ENCODE results near the gene HDAC4.

The HDAC4 gene

GRCh38 chr2:239278361-239278760 lies 122.5 kb downstream of the HDAC4 start:
- no peak for DNase-seq (ENCODE audit: low read depth in 1 of 2, low spot score in 1 of 2)
- no peak overlapping the region for H3K27ac ChIP-seq (replicated peaks)
- no peaks in the 10 kb centered on the region for H3K27me3 ChIP-seq (ENCODE audit: insufficient read depth, poor library complexity, severe bottlenecking)
- H3K4me3 ChIP-seq (replicated peaks; ENCODE audit: insufficient read depth, low read length) = no peak overlapping the region
- TF ChIP-seq POLR2AphosphoS5 (IDR thresholded peaks at IDR 0.05; ENCODE audit: low read depth) (no peak), SPI1 (IDR thresholded peaks at IDR 0.05; ENCODE audit: borderline replicate concordance, low read depth) (no peak), GABPA (IDR thresholded peaks at IDR 0.05; ENCODE audit: low read depth) (no peak)
- TF ChIP-seq, protein P1, sequence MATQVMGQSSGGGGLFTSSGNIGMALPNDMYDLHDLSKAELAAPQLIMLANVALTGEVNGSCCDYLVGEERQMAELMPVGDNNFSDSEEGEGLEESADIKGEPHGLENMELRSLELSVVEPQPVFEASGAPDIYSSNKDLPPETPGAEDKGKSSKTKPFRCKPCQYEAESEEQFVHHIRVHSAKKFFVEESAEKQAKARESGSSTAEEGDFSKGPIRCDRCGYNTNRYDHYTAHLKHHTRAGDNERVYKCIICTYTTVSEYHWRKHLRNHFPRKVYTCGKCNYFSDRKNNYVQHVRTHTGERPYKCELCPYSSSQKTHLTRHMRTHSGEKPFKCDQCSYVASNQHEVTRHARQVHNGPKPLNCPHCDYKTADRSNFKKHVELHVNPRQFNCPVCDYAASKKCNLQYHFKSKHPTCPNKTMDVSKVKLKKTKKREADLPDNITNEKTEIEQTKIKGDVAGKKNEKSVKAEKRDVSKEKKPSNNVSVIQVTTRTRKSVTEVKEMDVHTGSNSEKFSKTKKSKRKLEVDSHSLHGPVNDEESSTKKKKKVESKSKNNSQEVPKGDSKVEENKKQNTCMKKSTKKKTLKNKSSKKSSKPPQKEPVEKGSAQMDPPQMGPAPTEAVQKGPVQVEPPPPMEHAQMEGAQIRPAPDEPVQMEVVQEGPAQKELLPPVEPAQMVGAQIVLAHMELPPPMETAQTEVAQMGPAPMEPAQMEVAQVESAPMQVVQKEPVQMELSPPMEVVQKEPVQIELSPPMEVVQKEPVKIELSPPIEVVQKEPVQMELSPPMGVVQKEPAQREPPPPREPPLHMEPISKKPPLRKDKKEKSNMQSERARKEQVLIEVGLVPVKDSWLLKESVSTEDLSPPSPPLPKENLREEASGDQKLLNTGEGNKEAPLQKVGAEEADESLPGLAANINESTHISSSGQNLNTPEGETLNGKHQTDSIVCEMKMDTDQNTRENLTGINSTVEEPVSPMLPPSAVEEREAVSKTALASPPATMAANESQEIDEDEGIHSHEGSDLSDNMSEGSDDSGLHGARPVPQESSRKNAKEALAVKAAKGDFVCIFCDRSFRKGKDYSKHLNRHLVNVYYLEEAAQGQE (IDR thresholded peaks at IDR 0.05; ENCODE audit: insufficient replicate concordance, low read depth) = no peak

DNA sequence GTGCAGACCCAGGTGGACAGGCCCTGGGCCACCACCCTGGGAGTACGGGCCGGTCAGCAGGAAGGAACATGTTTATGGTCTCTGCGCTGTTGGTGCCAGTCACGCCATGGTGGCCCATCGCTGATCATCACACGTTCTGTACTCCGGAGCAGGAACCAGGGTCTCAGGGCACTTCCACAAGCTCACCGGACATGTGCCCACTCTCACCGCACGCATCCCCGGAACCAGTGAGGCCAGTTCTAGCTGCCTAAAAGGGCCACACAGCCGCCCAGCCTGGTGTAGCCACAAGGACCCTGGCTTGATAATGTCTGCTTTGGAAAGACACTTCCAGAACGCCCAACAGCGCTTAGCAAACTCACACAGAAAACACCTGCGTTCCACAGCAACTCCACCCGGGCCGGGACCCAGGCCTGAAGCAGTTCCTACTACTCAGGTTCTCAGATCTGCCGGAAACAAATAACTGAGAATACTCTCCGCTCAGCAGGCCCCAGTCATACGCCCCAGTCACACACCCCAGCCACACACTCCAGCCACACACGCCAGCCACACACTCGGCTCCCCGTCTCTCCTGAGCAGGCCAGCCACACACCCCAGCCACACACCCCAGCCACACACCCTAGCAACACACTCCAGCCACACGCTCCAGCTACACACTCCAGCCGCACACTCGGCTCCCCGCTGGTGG lies 123.3 kb downstream of the HDAC4 start:
- TF ChIP-seq CTCF (IDR thresholded peaks at IDR 0.05; ENCODE audit: insufficient read depth, low read length) = no peak
- no peak for TF ChIP-seq POLR2AphosphoS5 (IDR thresholded peaks at IDR 0.05; ENCODE audit: low read depth)
- TF ChIP-seq GABPA (IDR thresholded peaks at IDR 0.05; ENCODE audit: low read depth) = no peak
- no peak for TF ChIP-seq SPI1 (IDR thresholded peaks at IDR 0.05; ENCODE audit: borderline replicate concordance, low read depth)
- H3K4me3 ChIP-seq (replicated peaks; ENCODE audit: insufficient read depth, low read length) = no peak overlapping the region
- DNase-seq (ENCODE audit: low read depth in 1 of 2, low spot score in 1 of 2) = no peak
- no peak overlapping the region; the same call in 1 of the 2 replicates for H3K27ac ChIP-seq (replicated peaks)
- H3K27me3 ChIP-seq (ENCODE audit: insufficient read depth, poor library complexity, severe bottlenecking) = no peaks in the 10 kb centered on the region

- no peaks in the 10 kb centered on the region for H3K27me3 ChIP-seq (ENCODE audit: insufficient read depth, poor library complexity, severe bottlenecking)
- H3K4me3 ChIP-seq (replicated peaks; ENCODE audit: insufficient read depth, low read length) = no peak overlapping the region
- no peak for TF ChIP-seq POLR2AphosphoS5 (IDR thresholded peaks at IDR 0.05; ENCODE audit: low read depth)
- no peak for TF ChIP-seq GABPA (IDR thresholded peaks at IDR 0.05; ENCODE audit: low read depth)
- no peak for TF ChIP-seq CTCF (IDR thresholded peaks at IDR 0.05; ENCODE audit: insufficient read depth, low read length)
- TF ChIP-seq, protein P1 (IDR thresholded peaks at IDR 0.05; ENCODE audit: insufficient replicate concordance, low read depth) = no peak
- no peak for TF ChIP-seq SPI1 (IDR thresholded peaks at IDR 0.05; ENCODE audit: borderline replicate concordance, low read depth)
- H3K27ac ChIP-seq (replicated peaks) = no peak overlapping the region; the same call in 1 of the 2 replicates
- DNase-seq (ENCODE audit: low read depth in 1 of 2, low spot score in 1 of 2) = no peak
These were observed 124.0 kb downstream of the HDAC4 start for GRCh38 chr2:239276851-239277250.

- H3K4me3 ChIP-seq (replicated peaks; ENCODE audit: insufficient read depth, low read length) = no peak overlapping the region
- H3K27ac ChIP-seq (replicated peaks) = peak overlapping the region; percentile 70
- no peak for DNase-seq (ENCODE audit: low read depth in 1 of 2, low spot score in 1 of 2)
- no peaks in the 10 kb centered on the region for H3K27me3 ChIP-seq (ENCODE audit: insufficient read depth, poor library complexity, severe bottlenecking)
- TF ChIP-seq SPI1 (IDR thresholded peaks at IDR 0.05; ENCODE audit: borderline replicate concordance, low read depth) (no peak), POLR2AphosphoS5 (IDR thresholded peaks at IDR 0.05; ENCODE audit: low read depth) (no peak), GABPA (IDR thresholded peaks at IDR 0.05; ENCODE audit: low read depth) (no peak)
- TF ChIP-seq, protein P1 (IDR thresholded peaks at IDR 0.05; ENCODE audit: insufficient replicate concordance, low read depth) = no peak
These were observed 124.7 kb downstream of the HDAC4 start for GRCh38 chr2:239275847-239276831.

Measured in HL-60 (cell line).